EH (cell line): ENCODE measurements around the gene REC114.

Experiments used
- DNase-seq: peaks from one replicate; pipeline ENCODE4 v3.0.0-alpha.2; 2015; ENCODE audit warnings: low read depth

The REC114 gene

DNA sequence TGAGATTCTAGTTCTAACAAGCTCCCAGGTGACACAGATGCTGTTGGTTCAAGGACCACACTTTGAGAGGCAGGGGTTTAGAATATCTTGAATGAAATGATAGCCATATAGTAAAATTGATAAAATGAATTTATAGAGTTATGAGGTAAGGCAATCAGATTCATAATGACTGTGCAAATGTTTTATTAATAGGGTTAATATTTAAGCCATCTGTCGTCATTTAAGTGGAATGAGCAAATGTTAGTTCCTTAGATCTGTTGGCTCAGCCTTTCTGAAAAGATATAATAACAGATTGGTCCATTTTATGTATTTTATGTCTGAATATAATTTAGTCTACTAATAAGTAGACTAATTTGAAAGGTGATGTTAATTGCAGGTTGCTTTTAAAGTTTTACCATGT, 12.9 kb downstream of the REC114 start:
- no peak for DNase-seq

DNA sequence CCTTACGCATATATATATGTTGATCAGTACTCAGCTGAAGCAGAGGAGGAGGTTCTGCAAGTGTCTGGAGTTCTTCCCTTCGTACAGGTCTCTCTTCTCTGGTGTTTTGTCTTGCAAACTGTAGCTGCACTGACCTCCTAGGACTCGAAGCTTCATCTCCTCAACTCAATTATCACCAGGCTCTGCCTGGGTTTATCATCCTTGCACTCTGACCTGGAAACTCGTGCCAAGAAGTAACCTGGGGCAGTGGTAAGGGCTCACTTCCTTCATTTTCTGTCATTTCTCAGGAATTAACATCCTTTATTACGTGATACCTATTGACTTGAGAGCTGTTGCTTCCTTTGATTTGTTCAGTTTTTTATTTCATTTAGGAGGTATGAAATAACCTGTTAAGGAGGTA, 14.4 kb downstream of the REC114 start:
- DNase-seq: no peak

DNA sequence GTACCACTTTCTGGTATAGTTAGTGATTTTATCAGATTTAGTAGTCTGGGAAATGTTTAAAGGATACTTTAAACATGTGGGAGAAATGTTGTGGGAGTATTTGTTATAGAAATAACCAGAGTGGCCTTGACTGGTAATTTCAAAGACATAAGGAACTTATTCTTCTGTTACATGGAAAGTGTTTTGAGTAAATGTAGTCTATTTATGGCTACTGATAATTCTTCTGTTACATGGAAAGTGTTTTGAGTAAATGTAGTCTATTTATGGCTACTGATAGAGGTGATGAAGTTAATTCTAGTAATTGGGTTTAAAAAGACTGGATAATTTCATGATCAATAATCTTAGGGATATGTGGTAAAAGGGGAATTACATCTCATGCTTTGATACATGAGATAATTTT, 17.7 kb downstream of the REC114 start:
- no peak for DNase-seq

DNA sequence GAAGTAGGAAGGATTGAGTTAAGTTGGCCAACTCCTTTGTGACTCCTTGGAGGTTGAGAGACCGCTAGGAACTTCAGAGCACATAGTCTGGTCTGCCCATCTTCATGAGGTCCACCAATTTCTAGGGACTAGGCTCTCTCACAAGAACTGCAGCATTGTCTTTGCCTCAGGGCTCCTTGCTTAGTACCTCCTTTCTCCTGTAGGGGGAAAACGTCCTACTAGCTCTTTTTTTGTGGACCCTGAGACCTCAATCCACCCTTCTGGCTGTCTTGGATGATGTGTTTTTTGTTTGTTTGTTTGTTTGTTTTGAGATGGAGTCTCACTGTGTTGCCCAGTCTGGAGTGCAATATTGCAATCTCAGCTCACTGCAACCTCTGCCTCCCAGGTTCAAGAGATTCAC, 21.6 kb downstream of the REC114 start:
- DNase-seq: no peak

DNA sequence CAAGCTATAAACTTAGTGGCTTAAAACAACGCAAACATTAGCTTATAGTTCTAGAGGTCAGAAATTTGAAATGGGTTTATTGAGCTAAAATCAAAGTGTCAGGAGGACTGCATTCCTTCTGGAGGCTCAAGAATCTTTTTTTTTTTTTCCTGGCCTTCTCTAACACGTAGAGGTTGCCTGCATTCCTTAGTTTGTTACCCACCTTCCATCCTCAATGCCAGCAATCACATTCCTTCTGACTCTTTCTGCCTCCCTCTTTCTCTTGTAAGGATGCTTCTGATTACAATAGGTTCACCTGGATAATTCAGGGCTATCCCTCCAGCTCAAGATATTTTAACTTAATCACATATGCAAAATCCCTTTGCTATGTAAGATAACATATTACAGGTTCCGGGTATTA, 24.8 kb downstream of the REC114 start:
- DNase-seq: no peak

DNA sequence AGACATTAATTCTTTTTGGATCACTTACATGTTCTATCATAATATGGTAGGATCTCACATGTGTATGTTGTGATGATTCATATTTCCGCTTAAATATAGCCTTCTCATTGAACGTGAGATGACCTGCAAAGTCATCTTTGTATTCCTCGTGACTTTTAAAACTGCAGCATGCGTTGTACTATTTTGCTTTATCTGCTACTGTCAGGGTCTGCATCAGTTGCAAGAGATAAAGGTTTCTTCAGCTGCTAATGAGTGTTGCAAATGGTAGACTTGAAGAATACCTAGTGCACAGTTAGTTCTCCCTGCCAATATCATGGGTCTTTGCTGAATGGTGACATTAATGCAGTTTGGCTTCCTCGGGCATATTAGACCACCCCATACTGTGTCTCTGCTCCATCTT, 31.8 kb downstream of the REC114 start:
- no peak for DNase-seq

DNA sequence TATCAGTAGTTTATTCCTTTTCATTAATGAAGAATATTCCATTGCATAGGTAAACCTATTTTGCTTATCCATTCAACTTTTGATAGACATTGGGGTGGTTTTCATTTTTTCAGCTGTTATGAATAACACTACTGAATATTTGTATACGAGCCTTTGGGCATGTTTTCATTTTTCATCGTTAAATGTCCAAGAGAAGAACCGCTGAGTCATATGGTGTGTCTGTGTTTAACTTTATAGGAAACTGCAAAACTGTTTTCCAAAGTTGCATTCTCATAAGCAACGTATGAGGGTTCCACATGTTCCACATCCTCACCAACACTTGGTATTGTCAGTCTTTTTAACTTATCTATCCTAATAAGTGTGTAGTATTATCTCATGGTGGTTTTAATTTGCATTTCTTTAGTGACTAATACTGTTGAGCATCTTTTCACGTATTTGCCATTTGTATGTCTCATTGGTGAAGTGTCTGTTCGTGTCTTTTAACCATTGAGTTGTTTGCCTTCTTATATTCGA, 33.8 kb downstream of the REC114 start:
- DNase-seq: no peak

DNA sequence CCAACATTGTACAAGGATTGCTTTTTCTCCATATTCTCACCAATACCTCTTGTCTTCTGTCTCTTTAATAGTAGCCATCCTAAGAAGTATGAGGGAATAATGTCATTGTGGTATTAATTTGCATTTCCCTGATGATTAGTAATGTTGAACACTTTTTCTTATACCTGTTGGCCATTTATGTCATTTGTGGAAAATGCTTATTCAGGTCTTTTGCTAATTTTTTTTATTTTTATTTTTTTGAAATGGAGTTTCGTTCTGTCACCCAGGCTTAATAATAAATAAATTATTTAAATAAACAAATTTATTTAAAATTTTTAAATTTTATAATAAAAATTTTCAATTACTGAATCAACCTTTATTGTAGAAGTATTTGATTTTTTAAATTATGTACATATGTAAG, 37.1 kb downstream of the REC114 start:
- DNase-seq: no peak

DNA sequence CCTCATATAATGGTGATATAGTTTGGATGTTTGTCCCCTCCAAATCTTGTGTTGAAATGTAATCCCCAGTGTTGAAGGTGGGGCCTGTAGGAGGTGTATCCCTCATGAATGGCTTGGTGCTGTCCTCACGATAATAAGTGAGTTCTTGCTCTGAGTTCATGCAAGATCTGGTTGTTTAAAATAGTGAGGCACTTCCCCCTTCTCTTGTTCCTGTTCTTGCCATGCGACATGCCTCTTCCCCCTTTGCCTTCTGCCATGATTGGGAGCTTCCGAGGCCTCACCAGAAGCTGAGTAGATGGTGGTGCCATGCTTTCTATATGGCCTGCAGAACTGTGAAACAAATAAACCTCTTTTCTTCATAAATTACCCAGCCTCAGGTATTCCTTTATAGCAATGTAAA, 39.2 kb downstream of the REC114 start:
- no peak for DNase-seq

DNA sequence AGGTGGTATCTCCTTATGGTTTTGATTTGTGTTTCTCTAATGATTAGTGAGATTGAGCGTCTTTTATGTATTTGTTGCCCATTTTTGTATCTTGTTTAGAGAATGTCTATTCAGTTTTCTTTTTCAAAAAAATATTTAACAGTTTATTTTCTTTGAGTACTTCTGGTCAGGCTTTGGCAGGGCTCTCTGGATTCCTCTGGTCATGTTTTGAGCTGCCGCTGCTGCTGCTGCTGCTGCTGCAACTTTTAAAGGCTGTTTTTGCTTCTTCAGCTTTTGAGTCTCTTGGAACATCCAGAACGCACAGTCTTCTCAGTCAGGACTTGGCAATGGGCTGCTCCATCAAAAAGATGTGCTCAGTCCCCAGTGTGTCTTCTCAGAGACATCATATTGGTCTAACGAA, 40.1 kb downstream of the REC114 start:
- DNase-seq: no peak

DNA sequence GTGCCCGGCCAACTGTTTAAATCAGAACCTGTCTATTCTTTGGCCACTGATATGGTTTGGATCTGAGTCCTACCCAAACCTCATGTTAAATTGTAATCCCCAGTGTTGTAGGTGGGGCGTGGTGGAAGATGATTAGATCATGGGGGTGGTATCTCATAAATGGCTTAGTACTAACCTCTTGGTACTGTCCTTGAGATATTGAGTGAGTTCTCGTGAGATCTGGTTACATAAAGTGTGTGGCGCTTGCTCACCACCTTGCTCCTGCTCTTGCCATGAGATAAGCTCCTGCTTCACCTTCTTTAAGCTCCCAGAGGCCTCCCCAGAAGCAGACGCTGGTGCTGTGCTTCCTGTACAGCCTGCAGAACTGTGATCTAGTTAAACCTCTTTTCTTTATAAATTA, 42.4 kb downstream of the REC114 start:
- DNase-seq: no peak

DNA sequence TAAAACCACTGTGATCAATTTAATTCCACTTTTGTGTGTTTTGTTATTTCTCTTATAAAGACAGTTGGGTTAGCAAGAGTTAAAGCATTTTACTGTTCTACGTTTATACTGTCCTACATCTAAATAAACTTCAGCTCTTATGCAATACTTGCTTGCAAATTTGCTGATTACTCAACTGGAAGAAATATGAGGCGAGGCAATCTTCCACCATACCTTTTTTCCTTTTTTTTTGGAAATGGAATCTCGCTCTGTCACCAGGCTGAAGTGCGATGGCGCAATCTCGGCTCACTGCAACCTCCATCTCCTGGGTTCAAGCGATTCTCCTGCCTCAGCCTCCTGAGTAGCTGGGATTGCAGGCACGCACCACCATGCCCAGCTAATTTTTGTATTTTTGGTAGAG, 42.9 kb downstream of the REC114 start:
- DNase-seq: peak; percentile 7

DNA sequence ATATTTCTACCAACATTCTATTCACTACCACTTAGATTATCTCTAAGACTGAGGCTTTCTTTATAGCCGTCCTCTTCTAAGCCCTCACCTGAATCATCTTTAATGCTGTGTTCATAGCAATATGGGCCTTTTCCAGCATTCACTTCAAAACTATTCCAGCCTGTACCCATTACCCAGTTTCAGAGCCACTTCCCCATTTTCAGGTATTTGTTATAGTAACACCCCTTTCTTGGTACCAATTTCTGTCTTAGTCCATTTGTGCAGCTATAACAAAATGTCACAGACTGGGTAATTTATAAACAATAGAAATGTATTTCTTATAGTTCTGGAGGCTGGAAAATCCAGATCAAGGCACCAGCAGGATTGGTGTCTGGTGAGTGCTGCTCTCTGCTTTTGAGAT, 45.7 kb downstream of the REC114 start:
- DNase-seq: no peak

DNA sequence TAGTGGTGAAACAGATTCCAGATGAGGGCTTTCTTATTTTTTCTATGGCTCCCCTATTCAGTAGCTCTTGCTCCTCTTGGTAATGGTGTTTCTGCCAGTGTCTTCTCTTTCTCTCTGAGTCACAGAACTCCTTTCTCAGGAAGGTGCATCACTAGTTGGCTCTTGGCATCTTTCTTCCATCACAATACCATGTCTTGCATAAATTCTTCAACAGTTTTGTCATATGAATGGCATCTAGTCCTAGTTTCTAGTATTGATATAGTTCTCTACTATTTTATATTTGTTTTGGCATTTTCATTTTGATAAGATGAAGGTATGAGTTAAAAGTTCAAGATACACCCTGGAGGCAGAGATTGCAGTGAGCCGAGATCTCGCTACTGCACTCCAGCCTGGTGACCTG, 51.0 kb downstream of the REC114 start:
- no peak for DNase-seq

DNA sequence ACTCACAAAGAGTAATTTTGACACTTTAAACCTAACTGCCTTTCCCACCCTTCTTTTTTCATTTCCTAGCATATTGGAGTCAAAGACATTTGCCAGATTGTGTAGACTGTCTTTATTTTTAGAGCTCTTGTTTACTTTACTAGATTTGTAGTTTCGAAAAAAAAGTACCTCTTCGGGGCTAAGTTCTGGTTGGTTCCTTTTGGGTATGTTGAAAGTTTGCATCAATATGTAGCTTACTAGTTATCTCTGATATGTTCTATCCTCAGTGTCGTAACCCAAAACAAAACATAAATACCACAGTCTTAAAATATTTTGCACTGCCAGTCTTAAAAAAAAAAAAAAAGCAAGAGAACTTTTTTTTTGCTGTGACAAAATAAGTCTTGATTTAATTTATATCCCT, 52.2 kb downstream of the REC114 start:
- no peak for DNase-seq

DNA sequence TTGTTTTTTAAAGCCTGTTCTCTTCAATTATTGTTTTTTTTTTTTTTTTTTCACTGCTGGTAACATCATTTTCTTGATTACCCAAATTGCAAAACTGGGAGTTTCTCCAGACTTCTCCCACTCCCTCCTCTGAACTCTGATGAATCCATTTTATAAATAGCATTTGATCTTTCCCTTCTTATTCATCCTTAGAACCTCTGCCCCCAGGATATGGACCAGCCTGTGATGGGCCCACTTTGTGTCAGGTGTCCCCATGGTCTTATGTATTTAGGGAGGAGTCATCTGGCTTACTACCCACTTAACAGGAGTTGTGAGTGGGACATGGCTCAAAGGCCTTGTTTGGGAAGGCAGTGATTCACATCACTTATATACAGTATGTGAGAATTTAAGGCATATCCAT, 57.7 kb downstream of the REC114 start:
- no peak for DNase-seq

DNA sequence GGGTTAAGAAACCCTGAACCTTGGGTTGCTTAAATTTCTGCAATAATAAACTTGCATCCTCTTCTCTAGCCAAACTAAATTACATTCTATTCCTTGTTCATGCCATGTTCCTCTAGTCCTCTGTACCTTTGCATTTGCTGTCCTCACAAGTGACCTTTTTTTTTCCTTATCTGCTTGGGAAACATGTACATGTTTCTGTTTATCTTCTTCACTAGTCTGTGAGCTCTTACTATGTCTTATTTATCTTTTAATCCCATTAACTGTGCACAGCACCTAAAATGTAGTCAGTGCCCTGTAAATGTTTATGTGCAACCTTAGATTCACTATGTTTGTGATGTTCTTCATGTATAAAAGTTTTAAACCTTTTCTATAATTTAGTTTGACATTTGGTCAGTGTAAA, 61.9 kb downstream of the REC114 start:
- no peak for DNase-seq

DNA sequence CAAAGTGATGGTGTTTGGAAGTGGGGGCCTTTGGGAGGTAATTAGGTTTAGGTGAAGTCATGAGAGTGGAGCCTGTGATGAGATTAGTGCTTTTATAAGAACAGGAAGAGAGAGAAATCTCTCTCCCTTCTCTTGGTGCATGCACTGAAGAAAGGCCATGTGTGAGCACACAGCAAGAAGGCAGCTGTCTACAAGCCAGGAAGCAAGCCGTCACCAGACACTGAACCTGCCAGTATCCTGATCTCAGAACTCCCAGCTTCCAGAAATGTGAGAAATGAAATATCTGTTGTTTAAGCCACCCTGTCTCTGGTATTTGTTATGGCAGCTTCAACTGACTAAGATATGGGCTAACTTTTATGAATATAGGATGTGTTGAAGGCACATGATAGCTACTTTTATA, 72.6 kb downstream of the REC114 start:
- DNase-seq: no peak

DNA sequence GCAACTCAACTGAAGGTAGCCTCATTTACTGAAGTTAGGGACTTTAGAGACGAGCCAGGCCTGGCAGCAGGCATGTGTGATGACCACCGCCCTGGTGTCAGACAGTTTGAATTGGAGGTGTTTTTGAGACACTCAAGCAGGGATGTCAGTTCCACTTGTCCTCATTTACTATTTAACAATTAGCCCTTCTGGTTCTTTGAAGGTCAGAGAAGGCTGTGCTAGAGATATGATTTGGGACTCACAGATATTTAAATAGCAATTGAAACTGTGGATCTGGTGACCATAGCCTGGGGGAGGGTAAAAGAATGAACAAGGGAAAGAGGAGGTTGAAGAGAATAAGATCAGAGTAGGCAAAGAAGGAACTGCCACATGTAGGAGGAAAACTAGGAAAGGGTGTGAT, 74.6 kb downstream of the REC114 start:
- no peak for DNase-seq

DNA sequence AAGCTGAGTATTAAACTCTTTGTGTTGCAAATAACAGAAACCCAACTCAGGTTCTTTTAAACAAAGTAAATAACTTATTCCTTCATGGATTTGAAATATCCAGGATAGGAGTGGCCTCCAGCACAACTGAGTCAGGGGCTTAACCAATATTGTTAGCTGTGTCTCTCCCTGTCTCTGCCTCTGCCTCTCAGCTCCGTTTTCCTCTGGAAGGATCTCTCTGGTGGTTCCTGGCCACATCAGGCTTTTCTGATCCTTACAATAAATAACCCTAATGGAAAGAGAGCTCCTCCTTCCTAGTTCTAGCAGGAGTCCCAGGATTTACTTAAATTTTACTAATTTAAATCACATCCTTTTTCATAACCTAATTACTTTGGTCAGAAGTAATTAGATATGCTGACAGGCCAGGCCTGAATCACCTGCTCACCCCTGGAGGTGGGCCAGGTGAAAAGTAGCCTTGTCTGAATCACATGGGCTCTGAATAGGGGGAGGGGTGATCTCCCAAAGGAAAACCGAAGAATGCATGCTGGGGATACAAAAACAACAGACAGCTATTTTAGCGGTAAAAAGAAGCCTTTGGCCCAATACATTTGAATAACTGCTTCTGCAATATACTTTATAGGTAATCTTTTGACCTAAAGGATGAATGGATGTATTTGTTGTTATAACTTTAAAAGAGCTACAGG, 75.4 kb downstream of the REC114 start:
- DNase-seq: no peak

DNA sequence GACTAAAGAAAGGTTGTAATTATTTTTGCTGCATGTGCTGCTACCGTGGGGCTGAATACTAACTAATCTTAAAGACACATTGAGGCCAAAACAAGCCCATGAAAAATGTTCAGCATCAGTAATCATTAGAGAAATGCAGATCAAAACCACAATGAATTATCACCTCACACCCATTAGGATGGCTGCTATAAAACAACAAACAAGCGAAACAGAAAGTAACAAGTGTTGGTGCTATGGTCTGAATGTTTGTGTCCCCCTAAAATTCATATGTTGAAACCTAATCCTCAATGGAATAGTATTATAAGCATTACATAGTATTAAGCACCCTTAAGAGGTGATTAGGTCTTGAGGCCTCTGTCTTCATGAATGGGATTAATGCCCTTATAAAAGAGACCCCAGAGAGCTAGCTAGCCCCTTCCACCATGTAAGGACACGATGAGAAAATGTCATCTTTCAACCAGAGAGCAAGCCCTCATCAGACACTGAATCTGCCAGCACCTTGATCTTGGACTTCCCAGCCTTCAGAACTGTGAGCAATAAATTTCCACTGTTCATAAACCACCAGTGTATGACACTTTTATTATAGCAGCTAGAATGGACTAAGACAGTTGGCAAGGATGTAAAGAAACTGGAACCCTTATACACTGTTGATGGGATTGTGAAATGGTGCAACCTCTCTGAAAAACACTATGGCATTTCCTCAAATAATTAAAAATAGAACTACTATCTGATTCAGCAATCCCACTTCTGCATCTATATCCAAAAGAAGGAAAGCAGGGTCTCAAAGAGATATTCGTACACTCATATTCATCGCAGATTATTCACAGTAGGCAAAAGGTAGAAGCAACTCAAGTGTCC, 76.1 kb downstream of the REC114 start:
- peak; percentile 3 for DNase-seq

DNA sequence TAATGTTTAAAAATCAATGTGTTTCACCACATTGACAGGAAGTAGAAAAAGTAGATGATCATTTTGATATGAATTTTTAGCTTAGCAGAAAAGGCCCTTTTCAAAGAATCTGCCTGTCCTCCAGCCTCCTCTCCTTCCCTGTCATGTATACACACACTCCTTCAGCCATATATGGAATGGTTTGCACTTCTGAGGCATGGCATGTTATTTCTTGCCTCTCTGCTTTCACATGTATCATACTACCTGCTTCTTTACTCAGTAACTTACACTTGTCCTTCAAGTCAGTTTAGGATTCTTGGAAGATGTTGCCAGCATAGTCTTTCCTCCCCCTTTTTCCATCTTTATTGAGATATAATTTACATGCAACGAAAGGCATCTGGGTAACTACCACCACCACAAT, 79.0 kb downstream of the REC114 start:
- DNase-seq: no peak

DNA sequence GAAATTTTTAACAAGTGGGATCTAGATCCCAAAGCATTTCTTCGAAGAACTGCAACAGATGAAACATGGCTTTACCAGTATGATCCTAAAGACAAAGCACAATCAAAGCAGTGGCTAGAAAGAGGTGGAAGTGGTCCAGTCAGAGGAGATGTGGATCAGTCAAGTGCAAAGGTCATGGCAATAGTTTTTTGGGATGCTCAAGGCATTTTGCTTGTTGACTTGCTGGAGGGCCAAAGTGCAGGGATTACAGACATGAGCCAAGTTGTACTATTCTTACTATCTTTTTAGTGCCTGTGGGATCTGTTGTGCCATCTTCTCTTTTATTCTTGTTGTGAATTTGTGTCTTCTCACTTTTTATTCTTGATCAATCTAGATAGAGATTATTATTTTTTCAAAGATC, 82.0 kb downstream of the REC114 start:
- no peak for DNase-seq

DNA sequence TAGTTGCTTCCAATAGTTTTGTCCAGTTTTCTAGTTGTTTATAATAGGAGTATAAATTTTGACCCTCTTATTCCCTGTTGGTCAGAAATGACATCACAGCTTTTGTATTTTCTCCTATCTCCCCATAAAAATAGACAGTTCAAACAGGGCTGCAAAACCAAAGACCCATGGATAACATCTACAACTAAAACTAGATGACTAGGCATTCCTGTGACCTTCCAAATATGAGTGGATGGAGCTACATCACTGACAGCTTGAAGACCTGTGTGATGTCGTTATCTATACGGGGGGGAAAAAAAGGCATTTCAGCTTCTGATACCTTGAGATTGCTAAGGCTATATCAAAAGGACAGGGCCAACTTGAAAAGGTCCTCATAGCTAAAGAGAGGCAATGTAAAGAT, 84.6 kb downstream of the REC114 start:
- no peak for DNase-seq
